Measurements from ENCODE around the gene PLCXD3.
"Not testable (repeated sequence)": the region's sequence is repeated elsewhere in the genome, so short reads cannot be mapped to it uniquely, and the experiment has no call there.

PLCXD3 gene

GRCh38 chr5:41325074-41325473 lies 185.3 kb downstream of the PLCXD3 start:
- no peaks in the 10 kb centered on the region for H3K36me3 Mint-ChIP-seq
- no peaks in the 10 kb centered on the region for H3K4me1 Mint-ChIP-seq (ENCODE audit: low read depth)
- no peaks in the 10 kb centered on the region for H3K9me3 Mint-ChIP-seq (ENCODE audit: low read depth)
- H3K4me3 Mint-ChIP-seq = no peak overlapping the region
- no peak overlapping the region for H3K27ac Mint-ChIP-seq
- H3K27me3 Mint-ChIP-seq = no peaks in the 10 kb centered on the region

GRCh38 chr5:41322826-41323225 lies 187.6 kb downstream of the PLCXD3 start:
- H3K27ac Mint-ChIP-seq; H3K4me3 Mint-ChIP-seq; H3K36me3 Mint-ChIP-seq; H3K27me3 Mint-ChIP-seq; H3K9me3 Mint-ChIP-seq (ENCODE audit: low read depth); H3K4me1 Mint-ChIP-seq (ENCODE audit: low read depth): not testable (repeated sequence)

- no peaks in the 10 kb centered on the region for H3K4me1 Mint-ChIP-seq (ENCODE audit: low read depth)
- no peaks in the 10 kb centered on the region for H3K36me3 Mint-ChIP-seq
- H3K27me3 Mint-ChIP-seq = no peaks in the 10 kb centered on the region
- no peak overlapping the region for H3K27ac Mint-ChIP-seq
- H3K9me3 Mint-ChIP-seq (ENCODE audit: low read depth) = no peaks in the 10 kb centered on the region
- H3K4me3 Mint-ChIP-seq = no peak overlapping the region
Observed at GRCh38 chr5:41312478-41313060, 197.8 kb downstream of the PLCXD3 start.

GRCh38 chr5:41312066-41312465 lies 198.3 kb downstream of the PLCXD3 start:
- no peak overlapping the region for H3K27ac Mint-ChIP-seq
- H3K27me3 Mint-ChIP-seq = no peaks in the 10 kb centered on the region
- no peaks in the 10 kb centered on the region for H3K9me3 Mint-ChIP-seq (ENCODE audit: low read depth)
- H3K36me3 Mint-ChIP-seq = no peaks in the 10 kb centered on the region
- H3K4me1 Mint-ChIP-seq (ENCODE audit: low read depth) = no peaks in the 10 kb centered on the region
- no peak overlapping the region for H3K4me3 Mint-ChIP-seq

- H3K4me3 Mint-ChIP-seq = no peak overlapping the region
- H3K4me1 Mint-ChIP-seq (ENCODE audit: low read depth) = no peaks in the 10 kb centered on the region
- no peak overlapping the region for H3K27ac Mint-ChIP-seq
- H3K27me3 Mint-ChIP-seq = no peaks in the 10 kb centered on the region
- H3K36me3 Mint-ChIP-seq = no peaks in the 10 kb centered on the region
- no peaks in the 10 kb centered on the region for H3K9me3 Mint-ChIP-seq (ENCODE audit: low read depth)
Observed at GRCh38 chr5:41309275-41309674, 201.1 kb downstream of the PLCXD3 start.

- H3K4me1 Mint-ChIP-seq (ENCODE audit: low read depth) = no peaks in the 10 kb centered on the region
- no peaks in the 10 kb centered on the region for H3K9me3 Mint-ChIP-seq (ENCODE audit: low read depth)
- no peaks in the 10 kb centered on the region for H3K27me3 Mint-ChIP-seq
- H3K36me3 Mint-ChIP-seq = no peaks in the 10 kb centered on the region
- no peak overlapping the region for H3K27ac Mint-ChIP-seq
- no peak overlapping the region for H3K4me3 Mint-ChIP-seq
Observed at GRCh38 chr5:41306005-41306404, 204.4 kb downstream of the PLCXD3 start.

- no peaks in the 10 kb centered on the region for H3K27me3 Mint-ChIP-seq
- no peaks in the 10 kb centered on the region for H3K4me1 Mint-ChIP-seq (ENCODE audit: low read depth)
- no peak overlapping the region for H3K27ac Mint-ChIP-seq
- no peaks in the 10 kb centered on the region for H3K36me3 Mint-ChIP-seq
- H3K9me3 Mint-ChIP-seq (ENCODE audit: low read depth) = no peaks in the 10 kb centered on the region
- H3K4me3 Mint-ChIP-seq = no peak overlapping the region
Observed at GRCh38 chr5:41305056-41305455, 205.3 kb downstream of the PLCXD3 start.

GRCh38 chr5:41296066-41296465 lies 214.3 kb downstream of the PLCXD3 start:
- Mint-ChIP-seq H3K36me3 (no peaks in the 10 kb centered on the region), H3K4me3 (no peak overlapping the region), H3K9me3 (ENCODE audit: low read depth) (no peaks in the 10 kb centered on the region), H3K4me1 (ENCODE audit: low read depth) (no peaks in the 10 kb centered on the region), H3K27me3 (no peaks in the 10 kb centered on the region), H3K27ac (no peak overlapping the region)

GRCh38 chr5:41291323-41291722 lies 219.1 kb downstream of the PLCXD3 start:
- Mint-ChIP-seq H3K27ac (no peak overlapping the region), H3K27me3 (no peaks in the 10 kb centered on the region), H3K4me1 (ENCODE audit: low read depth) (no peaks in the 10 kb centered on the region), H3K9me3 (ENCODE audit: low read depth) (no peaks in the 10 kb centered on the region), H3K4me3 (no peak overlapping the region), H3K36me3 (no peaks in the 10 kb centered on the region)

GRCh38 chr5:41290810-41291209 lies 219.6 kb downstream of the PLCXD3 start:
- Mint-ChIP-seq H3K9me3 (ENCODE audit: low read depth) (no peaks in the 10 kb centered on the region), H3K27me3 (no peaks in the 10 kb centered on the region), H3K4me1 (ENCODE audit: low read depth) (no peaks in the 10 kb centered on the region), H3K36me3 (no peaks in the 10 kb centered on the region), H3K27ac (no peak overlapping the region), H3K4me3 (no peak overlapping the region)

- Mint-ChIP-seq H3K9me3 (ENCODE audit: low read depth) (no peaks in the 10 kb centered on the region), H3K4me3 (no peak overlapping the region), H3K27me3 (no peaks in the 10 kb centered on the region), H3K4me1 (ENCODE audit: low read depth) (no peaks in the 10 kb centered on the region), H3K36me3 (no peaks in the 10 kb centered on the region), H3K27ac (no peak overlapping the region)
Observed at GRCh38 chr5:41289970-41290464, 220.4 kb downstream of the PLCXD3 start.

- no peaks in the 10 kb centered on the region for H3K4me1 Mint-ChIP-seq (ENCODE audit: low read depth)
- no peak overlapping the region for H3K4me3 Mint-ChIP-seq
- H3K9me3 Mint-ChIP-seq (ENCODE audit: low read depth) = no peaks in the 10 kb centered on the region
- no peaks in the 10 kb centered on the region for H3K36me3 Mint-ChIP-seq
- peaks cover 2% of the 10 kb centered on the region for H3K27me3 Mint-ChIP-seq
- no peak overlapping the region for H3K27ac Mint-ChIP-seq
Observed at GRCh38 chr5:41286696-41287095, 223.7 kb downstream of the PLCXD3 start.

GRCh38 chr5:41286165-41286564 lies 224.2 kb downstream of the PLCXD3 start:
- H3K4me3 Mint-ChIP-seq = no peak overlapping the region
- no peaks in the 10 kb centered on the region for H3K9me3 Mint-ChIP-seq (ENCODE audit: low read depth)
- H3K36me3 Mint-ChIP-seq = no peaks in the 10 kb centered on the region
- H3K4me1 Mint-ChIP-seq (ENCODE audit: low read depth) = no peaks in the 10 kb centered on the region
- no peak overlapping the region for H3K27ac Mint-ChIP-seq
- peaks cover 2% of the 10 kb centered on the region for H3K27me3 Mint-ChIP-seq

GRCh38 chr5:41284938-41285337 lies 225.5 kb downstream of the PLCXD3 start:
- Mint-ChIP-seq H3K27me3 (peaks cover 2% of the 10 kb centered on the region), H3K4me1 (ENCODE audit: low read depth) (no peaks in the 10 kb centered on the region), H3K27ac (no peak overlapping the region), H3K4me3 (no peak overlapping the region), H3K36me3 (no peaks in the 10 kb centered on the region), H3K9me3 (ENCODE audit: low read depth) (no peaks in the 10 kb centered on the region)

- no peak overlapping the region for H3K27ac Mint-ChIP-seq
Observed at GRCh38 chr5:41281215-41281810, 229.1 kb downstream of the PLCXD3 start.

GRCh38 chr5:41279040-41279439 lies 231.4 kb downstream of the PLCXD3 start:
- Mint-ChIP-seq H3K9me3 (ENCODE audit: low read depth) (no peaks in the 10 kb centered on the region), H3K36me3 (no peaks in the 10 kb centered on the region), H3K4me3 (no peak overlapping the region), H3K27me3 (peaks cover 2% of the 10 kb centered on the region), H3K4me1 (ENCODE audit: low read depth) (no peaks in the 10 kb centered on the region), H3K27ac (no peak overlapping the region)

More at GRCh38 chr5:41281215-41281810, 229.1 kb downstream of the PLCXD3 start:
- peaks cover 2% of the 10 kb centered on the region for H3K27me3 Mint-ChIP-seq
- H3K36me3 Mint-ChIP-seq = no peaks in the 10 kb centered on the region
- no peaks in the 10 kb centered on the region for H3K4me1 Mint-ChIP-seq (ENCODE audit: low read depth)
- H3K9me3 Mint-ChIP-seq (ENCODE audit: low read depth) = no peaks in the 10 kb centered on the region
- no peak overlapping the region for H3K4me3 Mint-ChIP-seq

Measured in activated naive CD8-positive, alpha-beta T cell (primary cell).